Panc1 (cell line): Measurements from ENCODE around the gene PTPN1. TPM values are rescaled to one million over a fixed set of nuclear protein-coding genes. Genes with fewer than 3 reads are reported as not detected.

ENCODE experiments used
- ATAC-seq: fragments of 200-7000 bp; cut with Tn5 transposase; 2 replicates; pipeline ENCODE4 v1.9.1; 2020; ENCODE audit warnings: mild to moderate bottlenecking, moderate library complexity
- BruUV-seq: library from RNA; stranded (reverse); fragments of 400-500 nt; replicated peaks from 2 replicates; lab custom pipeline; 2021; lab: Mats Ljungman, UMichigan
- CTCF ChIA-PET: fragments of 300-600 bp; sonication (Branson Sonifier 250); formaldehyde crosslinking; loops from one replicate; lab custom pipeline; 2022; ENCODE audit warnings: antibody characterized with exemption; lab: Charles Lee
- POLR2A ChIA-PET: fragments of 300-600 bp; sonication (Branson Sonifier 250); formaldehyde crosslinking; loops from one replicate; lab custom pipeline; 2022; ENCODE audit warnings: antibody characterized with exemption; lab: Charles Lee
- DNase-seq: peaks from one replicate; pipeline ENCODE4 v3.0.0-alpha.2; 2010; ENCODE audit warnings: low read depth, low spot score
- H3K27ac ChIP-seq: 2 replicates; pipeline ENCODE4 v1.5.1; 2011; ENCODE audit warnings: mild to moderate bottlenecking, low read length, inconsistent platforms
- H3K27me3 ChIP-seq: fragments of 200-500 bp; sonication (Bioruptor generic); 2 replicates; pipeline ENCODE4 v1.6.0; 2014; ENCODE audit warnings: low read length, inconsistent platforms; ENCODE audit not compliant: control insufficient read depth, insufficient read depth
- H3K36me3 ChIP-seq: fragments of 200-500 bp; sonication (Bioruptor generic); 2 replicates; pipeline ENCODE4 v1.5.1; 2014; ENCODE audit warnings: inconsistent platforms, mild to moderate bottlenecking, low read length, moderate library complexity; ENCODE audit not compliant: control insufficient read depth, insufficient read depth
- H3K4me1 ChIP-seq: 2 replicates; pipeline ENCODE4 v1.5.1; 2011; ENCODE audit warnings: inconsistent platforms, mild to moderate bottlenecking, low read length, moderate library complexity; ENCODE audit not compliant: control insufficient read depth, insufficient read depth
- H3K4me3 ChIP-seq, 2 experiments: 2 replicates each; pipeline ENCODE4 v1.5.1; 2011 to 2012; ENCODE audit warnings: low read depth in 2 of 2, low read length in 2 of 2, mild to moderate bottlenecking in 2 of 2, inconsistent platforms in 1 of 2, moderate library complexity in 1 of 2
- H3K9me3 ChIP-seq: fragments of 200-500 bp; sonication (Bioruptor generic); 2 replicates; pipeline ENCODE4 v1.5.1; 2014; ENCODE audit warnings: low read depth, mild to moderate bottlenecking, inconsistent platforms, low read length, moderate library complexity; ENCODE audit not compliant: control insufficient read depth, insufficient read depth
- POLR2AphosphoS5 ChIP-seq: IDR thresholded peaks from 2 replicates; pipeline ENCODE4 v1.6.1; 2012; ENCODE audit warnings: mild to moderate bottlenecking, low read depth, low read length, moderate library complexity
- REST ChIP-seq, 2 experiments: IDR thresholded peaks; 2 replicates each; pipeline ENCODE4 v1.6.1; 2011 to 2012; ENCODE audit warnings: low read depth in 2 of 2, control low read depth in 1 of 2, low read length in 1 of 2, mild to moderate bottlenecking in 1 of 2, moderate library complexity in 1 of 2; ENCODE audit not compliant: insufficient read depth in 1 of 2
- SIN3A ChIP-seq: IDR thresholded peaks from 2 replicates; pipeline ENCODE4 v1.6.1; 2012; ENCODE audit warnings: low read depth, mild to moderate bottlenecking, low read length, moderate library complexity, borderline replicate concordance; ENCODE audit not compliant: insufficient read depth
- TCF7L2 ChIP-seq: IDR thresholded peaks from 2 replicates; pipeline ENCODE4 v1.6.1; 2011; ENCODE audit warnings: mild to moderate bottlenecking, low read depth, low read length, inconsistent platforms
- in situ Hi-C: cut with HindIII; loops from 2 replicates; pipeline ENCODE4 v1.10.0; 2016; ENCODE audit warnings: low sequenced_read_pairs, low pct_unique_long_range_greater_than_20kb
- intact Hi-C: fragments of 100-400 bp; cut with micrococcal nuclease; formaldehyde crosslinking; loops from one replicate; pipeline ENCODE4 v1.10.0; 2022; ENCODE audit not compliant: unreplicated experiment
- total RNA-seq: library from RNA; stranded (reverse); gene quantifications from one replicate; pipeline ENCODE4 v1.2.1, GENCODE V29; 2021; ENCODE audit not compliant: unreplicated experiment
- TF ChIP-seq, protein P1 (sequence below): fragments of 450-650 bp; IDR thresholded peaks from 2 replicates; pipeline ENCODE4 v1.5.1; 2017; ENCODE audit warnings: mild to moderate bottlenecking

The PTPN1 gene
- total RNA-seq, 1 experiment from 2014 or later, result 42.2 TPM

DNA sequence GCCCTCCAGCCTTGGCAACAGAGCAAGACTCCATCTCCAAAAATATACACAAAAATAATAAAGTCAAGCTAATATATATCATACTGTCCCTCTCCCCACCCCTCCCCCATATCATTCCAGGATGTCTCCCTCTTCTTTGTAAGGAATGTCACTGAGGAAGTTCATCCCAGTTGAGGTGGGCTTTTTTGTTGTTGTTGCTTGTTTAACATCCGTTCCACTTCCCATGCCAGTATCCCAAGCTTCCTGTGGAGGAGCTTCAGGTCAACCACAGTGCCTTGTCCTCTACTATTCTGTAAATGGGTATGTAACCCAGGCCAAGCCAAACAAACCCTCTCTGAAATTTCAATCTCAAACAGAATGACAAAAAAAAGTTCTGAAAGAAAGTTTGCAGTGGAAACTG, 19.0 kb upstream of the PTPN1 start:
- Histone ChIP-seq H3K9me3 (no peaks in the 10 kb centered on the region), H3K27me3 (no peaks in the 10 kb centered on the region), H3K4me1 (peaks cover 8% of the 10 kb centered on the region; the same call in 1 of the 2 replicates), H3K36me3 (no peaks in the 10 kb centered on the region), H3K27ac (no peak overlapping the region), H3K4me3 (no peak overlapping the region)
- no TSS peak for BruUV-seq
- TF ChIP-seq SIN3A, result no peak
- TF ChIP-seq REST (IDR thresholded peaks at IDR 0.05; ENCODE audit: insufficient read depth in 1 of 2, low read depth in 2 of 2, low read length in 1 of 2), result no peak
- intact Hi-C loops, result no loop called here
- no peak for DNase-seq
- CTCF ChIA-PET, result no interaction called here
- ATAC-seq, result no peak
- POLR2A ChIA-PET, result no interaction called here
- in situ Hi-C loops, result no loop called here

GRCh38 chr20:50491926-50492634, 18.1 kb upstream of the PTPN1 start:
- no peak overlapping the region for H3K27ac ChIP-seq
- H3K27me3 ChIP-seq, result no peaks in the 10 kb centered on the region
- ATAC-seq (no peak), DNase-seq (no peak)
- H3K4me1 ChIP-seq, result peaks cover 12% of the 10 kb centered on the region; the same call in 1 of the 2 replicates
- no TSS peak for BruUV-seq
- H3K4me3 ChIP-seq, result no peak overlapping the region
- POLR2A ChIA-PET, result interaction anchor here (0.7 kb wide), 2 partner anchors 17 to 97 kb away, joined by 7 to 8 read pairs; no protein-coding TSS in a partner anchor
- intact Hi-C loops (no loop called here), in situ Hi-C loops (no loop called here)
- TF ChIP-seq SIN3A (no peak), REST (IDR thresholded peaks at IDR 0.05; ENCODE audit: insufficient read depth in 1 of 2, low read depth in 2 of 2, low read length in 1 of 2) (no peak), TCF7L2 (no peak), POLR2AphosphoS5 (no peak)
- TF ChIP-seq, protein P1, sequence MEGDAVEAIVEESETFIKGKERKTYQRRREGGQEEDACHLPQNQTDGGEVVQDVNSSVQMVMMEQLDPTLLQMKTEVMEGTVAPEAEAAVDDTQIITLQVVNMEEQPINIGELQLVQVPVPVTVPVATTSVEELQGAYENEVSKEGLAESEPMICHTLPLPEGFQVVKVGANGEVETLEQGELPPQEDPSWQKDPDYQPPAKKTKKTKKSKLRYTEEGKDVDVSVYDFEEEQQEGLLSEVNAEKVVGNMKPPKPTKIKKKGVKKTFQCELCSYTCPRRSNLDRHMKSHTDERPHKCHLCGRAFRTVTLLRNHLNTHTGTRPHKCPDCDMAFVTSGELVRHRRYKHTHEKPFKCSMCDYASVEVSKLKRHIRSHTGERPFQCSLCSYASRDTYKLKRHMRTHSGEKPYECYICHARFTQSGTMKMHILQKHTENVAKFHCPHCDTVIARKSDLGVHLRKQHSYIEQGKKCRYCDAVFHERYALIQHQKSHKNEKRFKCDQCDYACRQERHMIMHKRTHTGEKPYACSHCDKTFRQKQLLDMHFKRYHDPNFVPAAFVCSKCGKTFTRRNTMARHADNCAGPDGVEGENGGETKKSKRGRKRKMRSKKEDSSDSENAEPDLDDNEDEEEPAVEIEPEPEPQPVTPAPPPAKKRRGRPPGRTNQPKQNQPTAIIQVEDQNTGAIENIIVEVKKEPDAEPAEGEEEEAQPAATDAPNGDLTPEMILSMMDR, result no peak
- CTCF ChIA-PET, result no interaction called here
- H3K9me3 ChIP-seq, result no peaks in the 10 kb centered on the region
- no peaks in the 10 kb centered on the region for H3K36me3 ChIP-seq
